HG03457 (cell line): ENCODE measurements around the gene LRIG1.
"Not testable (repeated sequence)": the region's sequence is repeated elsewhere in the genome, so short reads cannot be mapped to it uniquely, and the experiment has no call there.

Source experiments
- ATAC-seq: cut with Tn5 transposase; IDR thresholded peaks from one replicate; pipeline ENCODE4 v1.9.1; 2021; ENCODE audit warnings: moderate number of reproducible peaks; ENCODE audit not compliant: unreplicated experiment

The LRIG1 gene

DNA sequence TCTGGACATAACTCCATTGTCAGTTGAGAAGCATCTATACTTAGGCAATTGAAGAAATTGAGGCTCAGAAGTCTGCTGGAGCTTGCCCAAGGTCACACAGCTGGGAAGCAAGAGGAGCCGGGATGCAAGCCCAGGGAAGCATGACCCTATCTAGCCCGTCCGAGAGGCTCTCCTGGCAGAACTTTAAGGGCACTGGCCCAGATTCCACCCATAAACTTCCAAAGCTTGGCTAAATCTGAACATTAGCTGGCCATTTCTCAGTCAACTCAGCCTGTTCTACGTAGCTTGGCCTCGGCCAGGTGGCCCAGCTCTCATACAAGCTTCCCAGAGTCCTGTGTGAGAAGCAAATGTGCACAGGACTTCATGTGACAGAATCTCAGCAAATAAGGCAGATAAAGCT, 75.8 kb downstream of the LRIG1 start:
- no peak for ATAC-seq

DNA sequence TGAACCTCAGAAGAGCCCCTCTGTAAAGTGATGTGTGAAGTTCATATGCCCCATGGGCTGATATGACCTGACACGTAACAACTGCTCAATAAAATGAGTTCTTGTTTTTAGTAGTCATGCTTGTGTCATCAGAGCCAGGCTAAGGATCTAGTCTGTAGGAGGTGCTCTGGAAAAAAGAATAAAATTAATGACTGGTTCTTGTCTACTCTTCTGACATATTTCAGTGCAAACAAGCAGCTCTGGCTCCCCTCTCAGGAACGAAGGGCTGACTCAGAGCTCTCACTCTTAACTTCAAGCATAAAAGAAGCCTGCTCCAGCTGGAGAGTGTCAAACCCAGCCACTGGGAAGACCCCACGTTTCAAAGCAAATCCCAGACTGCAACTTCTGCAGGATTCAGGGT, 77.0 kb downstream of the LRIG1 start:
- no peak for ATAC-seq

DNA sequence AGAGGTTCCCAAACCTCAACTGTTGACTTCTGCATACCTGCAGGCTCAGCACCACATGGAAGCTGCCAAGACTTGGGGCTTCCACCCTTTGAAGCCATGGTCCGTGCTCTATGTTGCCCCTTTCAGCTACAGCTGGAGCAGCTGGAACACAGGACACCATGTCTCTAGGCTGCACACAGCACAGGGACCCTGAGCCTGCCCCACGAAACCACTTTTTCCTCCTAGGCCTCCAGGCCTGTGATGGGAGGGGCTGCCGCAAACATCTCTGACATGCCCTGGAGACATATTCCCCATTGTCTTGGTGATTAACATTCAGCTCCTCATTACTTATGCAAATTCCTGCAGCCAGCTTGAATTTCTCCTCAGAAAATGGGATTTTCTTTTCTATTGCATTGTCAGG, 78.9 kb downstream of the LRIG1 start:
- not testable (repeated sequence) for ATAC-seq

DNA sequence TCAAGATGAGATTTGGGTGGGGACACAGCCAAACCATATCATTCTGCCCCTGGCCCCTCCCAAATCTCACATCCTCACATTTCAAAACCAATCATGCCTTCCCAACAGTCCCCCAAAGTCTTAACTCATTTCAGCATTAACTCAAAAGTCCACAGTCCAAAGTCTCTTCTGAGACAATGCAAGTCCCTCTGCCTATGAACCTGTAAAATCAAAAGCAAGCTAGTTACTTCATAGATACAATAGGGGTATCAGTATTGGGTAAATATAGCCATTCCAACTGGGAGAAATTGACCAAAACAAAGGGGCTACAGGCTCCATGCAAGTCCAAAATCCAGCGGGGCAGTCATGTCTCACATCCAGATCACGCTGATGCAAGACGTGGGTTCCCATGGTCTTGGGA, 79.7 kb downstream of the LRIG1 start:
- ATAC-seq, result not testable (repeated sequence)

DNA sequence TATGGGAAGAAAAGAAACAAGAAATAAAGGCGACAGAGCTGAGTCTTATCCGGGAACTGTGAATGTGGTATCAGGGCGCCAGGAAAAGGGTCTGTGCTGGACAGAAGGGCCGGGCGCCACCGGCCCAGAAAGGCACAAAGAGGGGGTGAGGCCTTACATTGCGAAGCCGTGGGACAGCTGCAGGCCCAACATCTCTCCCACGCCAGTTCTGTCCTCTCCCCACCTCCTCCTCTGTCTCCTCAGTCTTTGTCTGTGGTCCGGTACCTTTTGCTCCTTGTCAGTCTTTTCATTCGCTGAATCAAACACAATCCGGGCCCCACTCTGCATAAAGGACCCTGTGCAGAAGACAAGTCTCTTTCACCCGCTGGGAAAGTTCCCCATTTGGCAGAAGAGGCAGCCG, 81.8 kb downstream of the LRIG1 start:
- ATAC-seq, result no peak

DNA sequence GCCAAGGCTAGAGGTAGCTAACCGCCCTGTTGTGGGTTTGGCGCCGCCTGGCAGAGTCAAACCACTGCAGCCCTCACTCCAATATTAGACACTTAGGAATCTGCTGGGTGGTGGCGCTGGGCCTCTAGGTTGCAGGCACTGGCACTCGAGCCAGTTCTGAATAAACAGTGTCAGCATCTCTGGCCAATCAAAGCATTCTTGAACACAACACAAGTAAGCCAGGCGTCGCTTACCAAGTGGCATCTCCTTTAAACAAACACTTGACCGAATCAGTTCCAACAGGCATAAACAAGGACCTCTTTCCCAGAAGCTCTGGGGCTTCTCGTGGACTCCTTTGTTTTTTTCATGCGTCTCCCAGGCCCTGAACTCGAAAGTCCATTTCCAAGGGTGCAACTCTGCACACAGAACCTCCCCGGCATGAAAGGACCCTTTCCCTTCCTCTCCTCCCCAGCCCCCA, 82.3 kb downstream of the LRIG1 start:
- no peak for ATAC-seq

DNA sequence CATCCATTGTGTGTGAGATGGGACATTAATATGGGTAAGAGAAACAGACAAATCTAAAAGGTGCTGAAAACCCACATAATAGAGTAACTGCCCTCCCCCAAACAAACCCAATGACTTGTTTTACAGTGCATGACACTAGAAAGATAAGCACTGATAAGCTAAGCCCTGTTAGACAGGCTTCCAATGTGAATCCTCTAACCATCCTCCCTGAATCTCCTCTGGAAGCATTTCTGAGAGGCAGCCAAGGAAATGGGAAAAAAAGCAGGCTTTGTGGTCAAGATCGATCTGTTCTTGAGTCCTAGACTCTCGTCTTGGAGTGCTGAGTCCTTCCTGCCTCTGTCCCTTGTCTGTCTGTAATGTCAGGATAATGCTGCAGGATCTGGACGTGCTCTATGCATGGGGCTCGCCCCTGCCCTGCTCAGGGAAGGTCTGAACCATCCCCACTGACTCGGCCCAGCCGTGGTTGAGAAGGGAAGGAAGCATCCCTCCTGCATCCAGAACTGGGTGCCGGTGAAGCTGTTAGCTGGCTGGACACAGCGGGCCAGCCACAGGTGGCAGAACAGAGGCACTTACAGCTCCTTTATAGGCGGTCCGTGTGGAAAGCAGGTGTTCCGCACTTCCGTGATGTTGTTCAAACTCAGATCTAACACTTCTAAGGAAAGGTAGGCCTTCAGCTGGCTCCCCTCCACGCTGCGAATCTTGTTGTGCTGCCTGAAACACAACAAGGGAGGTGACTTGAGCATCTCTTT, 84.1 kb downstream of the LRIG1 start:
- ATAC-seq, result no peak

DNA sequence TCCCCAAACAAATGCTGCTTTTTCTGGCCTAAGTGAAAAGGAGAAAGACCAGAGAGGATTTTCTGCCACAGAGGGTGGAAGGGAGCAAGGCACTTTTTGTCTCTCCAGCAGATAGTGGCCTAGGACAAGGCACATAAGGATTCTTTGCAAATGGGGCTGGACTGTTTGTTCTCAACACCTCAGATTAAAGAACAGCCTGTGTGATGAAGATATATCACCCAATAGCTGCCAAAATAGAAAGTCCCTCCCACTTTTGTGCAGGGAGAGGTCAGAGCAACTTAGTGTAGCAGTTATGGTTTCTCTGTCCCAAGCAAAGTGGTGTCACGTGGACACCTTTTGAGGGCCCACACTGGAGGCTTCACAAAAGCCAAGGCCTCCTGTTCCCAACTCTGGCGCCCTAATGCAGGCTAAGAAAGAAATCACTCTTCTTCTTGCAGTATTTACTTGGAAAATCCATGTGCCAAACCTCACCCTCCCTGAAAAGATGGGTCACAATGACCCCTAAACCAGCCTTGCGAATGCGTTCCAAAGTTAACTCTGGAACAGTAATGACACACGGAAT, 84.9 kb downstream of the LRIG1 start:
- ATAC-seq, result no peak

DNA sequence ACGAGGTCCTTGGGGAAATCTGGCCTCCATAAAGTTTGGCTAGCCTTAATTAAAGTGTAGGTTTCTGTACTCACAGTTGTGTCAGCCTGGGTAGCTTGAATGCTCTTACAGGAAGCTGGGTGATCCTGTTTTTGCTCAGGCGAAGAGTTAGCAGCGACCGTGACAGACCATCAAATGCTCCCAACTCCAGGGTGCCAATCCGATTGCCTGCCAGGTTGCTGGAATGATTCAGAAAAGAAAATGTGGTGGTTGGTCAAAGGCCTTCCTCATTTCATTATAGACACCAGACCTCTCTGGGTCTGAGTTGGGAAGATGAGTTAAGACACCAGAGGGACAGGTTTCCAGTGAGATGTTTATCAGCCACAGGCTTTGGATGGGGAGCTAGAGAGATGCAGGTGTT, 86.0 kb downstream of the LRIG1 start:
- no peak for ATAC-seq

DNA sequence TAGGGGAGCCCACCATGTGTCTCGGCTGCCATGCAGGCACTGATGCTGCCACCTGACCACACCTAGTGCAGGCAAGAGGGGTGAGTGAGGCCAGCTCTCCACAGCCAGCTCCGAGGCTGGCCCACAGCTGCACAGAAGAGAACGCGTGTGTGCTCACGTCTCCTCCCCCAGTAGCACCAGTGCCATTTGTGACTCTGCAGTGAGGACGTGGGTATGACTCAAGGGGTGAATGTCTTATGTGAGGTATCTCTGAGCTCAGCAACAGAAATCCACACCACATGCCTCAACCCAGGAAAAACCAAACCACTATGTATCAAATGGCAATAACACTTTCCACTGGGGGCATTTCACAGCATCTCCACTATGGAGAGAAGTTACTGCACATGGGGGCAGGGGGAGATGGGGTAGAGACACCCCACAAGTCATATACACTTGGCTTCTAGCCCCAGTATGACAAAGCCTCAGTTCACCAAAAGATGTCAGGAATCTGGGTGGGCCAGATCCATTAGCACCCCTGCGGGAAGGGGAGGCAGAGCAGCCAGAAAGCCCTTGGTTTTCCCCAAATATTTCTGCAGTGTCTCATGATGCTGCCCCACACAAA, 87.6 kb downstream of the LRIG1 start:
- no peak for ATAC-seq

DNA sequence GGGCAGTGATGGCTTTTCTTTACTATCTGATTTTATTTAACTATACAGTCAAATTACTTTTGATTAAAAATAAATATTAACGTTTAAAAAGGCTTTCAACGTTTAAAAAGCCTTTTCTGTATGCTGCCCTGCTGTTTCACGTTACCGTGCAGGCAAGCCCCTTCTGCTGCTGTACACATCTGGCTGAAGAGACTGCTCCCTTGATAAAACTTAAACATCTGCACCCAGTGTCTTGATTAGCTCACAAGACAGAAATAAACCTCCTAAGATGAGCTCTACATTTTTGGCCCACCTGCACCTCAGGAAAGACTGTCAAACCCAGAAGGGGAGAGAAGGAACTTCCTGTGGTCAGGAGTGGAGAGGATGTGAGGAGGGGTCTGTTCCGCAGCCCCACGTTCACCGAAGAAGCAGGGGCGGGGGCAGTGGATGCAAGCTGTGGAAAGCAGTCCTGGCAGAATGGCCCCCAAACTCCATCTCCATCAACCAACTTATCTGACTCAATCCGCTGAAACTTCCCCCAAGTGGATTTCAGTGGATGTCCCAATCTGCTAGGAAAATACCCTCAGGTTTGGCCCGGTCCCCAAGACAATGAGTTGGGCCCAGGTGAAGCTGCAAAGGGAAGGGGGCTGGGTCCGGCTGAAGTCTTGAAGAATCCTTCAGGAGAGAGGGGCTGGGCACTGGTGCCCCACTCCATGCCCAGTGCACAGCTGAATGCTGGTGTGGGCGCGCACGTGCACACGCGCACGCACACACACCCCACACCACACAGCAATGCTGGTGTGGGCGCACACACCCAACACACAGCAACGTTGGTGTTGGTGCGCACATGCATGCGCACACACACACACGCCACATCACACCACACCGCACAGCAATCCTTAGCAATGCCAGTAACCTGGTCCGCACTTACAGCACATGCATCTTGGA, 88.6 kb downstream of the LRIG1 start:
- ATAC-seq, result no peak

DNA sequence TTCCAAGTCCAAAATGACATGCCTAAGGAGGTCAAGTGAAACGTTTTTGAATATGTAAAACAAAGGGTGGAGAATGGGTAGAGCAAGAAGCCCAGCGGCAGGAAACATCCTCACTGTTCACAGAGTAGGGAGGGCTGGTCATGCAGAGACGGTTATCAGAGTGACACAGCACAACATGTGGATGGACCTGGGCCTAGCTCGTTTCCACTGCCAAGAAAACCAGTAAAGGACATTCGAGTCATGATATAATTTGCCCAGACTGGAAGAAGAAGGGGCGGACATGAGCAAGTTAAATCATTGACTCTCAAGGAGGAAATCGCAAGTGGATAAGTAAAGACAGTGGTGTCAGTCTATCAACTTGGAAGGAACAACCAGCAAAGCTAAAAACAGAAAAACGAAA, 89.3 kb downstream of the LRIG1 start:
- no peak for ATAC-seq

DNA sequence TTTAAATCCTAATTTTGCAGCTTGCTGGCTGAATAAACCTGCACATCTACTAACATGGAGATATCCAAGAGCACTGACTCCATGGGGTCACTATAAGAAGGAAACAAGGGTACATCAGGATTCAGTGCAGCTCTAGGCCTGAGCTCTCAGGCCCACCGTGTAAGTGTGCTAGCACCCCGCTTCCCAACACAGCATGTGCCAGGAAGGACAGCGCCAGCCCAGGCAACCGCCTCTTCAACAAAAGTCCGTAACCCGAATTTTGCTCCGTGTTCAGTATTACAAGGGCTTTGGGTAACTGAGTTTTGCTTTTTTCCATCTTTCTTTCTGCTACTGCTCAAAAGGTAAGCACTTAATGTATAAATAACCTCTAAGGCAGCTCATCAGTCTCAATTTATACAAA, 89.8 kb downstream of the LRIG1 start:
- no peak for ATAC-seq

DNA sequence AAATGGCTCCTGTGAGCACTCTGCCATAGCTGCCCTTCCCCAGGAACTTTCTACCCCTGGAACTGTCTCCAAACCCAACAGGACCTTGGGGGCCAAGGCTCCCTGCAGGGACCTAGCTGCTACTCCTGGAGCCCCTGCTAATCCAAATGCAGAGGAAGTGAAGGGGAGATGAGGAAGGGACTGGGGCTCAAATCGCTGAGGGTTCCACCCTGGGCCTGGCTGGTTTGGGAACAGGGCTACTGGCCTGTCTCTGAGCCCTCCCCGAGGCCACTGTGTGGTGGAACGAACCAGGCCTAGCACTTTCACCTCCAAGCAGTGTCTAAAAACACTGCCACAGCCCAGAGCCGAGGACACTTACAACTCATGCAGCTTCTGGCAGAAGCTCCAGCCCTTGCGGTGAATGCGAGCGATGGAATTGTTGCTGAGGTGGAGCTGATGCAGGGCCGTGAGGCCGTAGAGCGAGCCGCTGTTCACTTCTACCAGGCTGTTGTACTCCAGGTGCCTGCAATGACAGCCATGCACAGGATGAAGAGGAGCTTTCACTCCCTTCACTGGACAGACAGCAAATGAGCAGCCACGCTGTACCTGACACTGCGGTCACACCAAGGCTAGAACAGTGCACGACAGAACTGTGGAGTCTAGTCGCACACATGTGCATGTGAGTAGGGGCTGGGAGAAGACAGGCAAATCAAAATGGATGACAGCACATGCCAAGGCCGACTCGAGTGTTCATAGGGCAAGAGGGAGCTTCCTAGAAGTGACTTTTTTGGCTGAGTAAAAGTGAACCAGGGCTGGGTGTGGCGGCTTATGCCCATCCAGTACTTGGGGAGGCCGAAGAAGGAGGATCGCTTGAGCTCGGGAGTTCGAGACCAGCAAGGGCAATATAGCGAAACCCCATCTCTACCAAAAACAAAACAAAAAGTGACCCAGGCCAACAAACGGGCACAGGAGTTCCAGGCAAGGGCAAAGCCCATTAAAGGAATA, 90.8 kb downstream of the LRIG1 start:
- no peak for ATAC-seq

DNA sequence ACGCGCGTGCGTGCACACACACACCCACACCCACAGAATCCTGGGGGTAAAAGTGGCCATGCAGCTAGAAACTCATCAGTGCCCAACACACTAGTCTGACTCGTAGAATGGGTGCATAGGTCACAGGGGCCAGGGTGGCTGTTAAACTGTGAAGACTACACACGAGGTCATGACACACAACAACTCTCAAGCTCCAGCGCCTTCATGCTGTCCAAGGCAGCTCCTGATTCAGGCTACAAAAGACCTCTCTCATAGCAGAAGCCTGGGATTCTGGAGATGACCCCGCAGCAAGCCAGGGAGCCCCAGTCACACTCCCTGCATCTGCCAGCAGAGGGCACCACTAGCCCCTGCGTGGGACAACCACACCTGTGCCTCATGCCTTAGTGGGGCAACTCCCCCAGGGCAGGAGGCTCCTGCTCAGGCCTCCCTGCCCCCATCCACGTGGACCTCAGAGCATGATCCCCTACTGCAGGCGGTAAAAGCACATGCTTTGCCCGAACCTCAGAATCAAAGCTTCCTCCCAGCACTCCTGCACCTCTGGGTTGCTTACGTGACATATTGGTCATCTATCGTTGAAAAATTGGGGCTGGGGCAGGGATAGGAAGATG, 93.1 kb downstream of the LRIG1 start:
- ATAC-seq, result peak; percentile 55

DNA sequence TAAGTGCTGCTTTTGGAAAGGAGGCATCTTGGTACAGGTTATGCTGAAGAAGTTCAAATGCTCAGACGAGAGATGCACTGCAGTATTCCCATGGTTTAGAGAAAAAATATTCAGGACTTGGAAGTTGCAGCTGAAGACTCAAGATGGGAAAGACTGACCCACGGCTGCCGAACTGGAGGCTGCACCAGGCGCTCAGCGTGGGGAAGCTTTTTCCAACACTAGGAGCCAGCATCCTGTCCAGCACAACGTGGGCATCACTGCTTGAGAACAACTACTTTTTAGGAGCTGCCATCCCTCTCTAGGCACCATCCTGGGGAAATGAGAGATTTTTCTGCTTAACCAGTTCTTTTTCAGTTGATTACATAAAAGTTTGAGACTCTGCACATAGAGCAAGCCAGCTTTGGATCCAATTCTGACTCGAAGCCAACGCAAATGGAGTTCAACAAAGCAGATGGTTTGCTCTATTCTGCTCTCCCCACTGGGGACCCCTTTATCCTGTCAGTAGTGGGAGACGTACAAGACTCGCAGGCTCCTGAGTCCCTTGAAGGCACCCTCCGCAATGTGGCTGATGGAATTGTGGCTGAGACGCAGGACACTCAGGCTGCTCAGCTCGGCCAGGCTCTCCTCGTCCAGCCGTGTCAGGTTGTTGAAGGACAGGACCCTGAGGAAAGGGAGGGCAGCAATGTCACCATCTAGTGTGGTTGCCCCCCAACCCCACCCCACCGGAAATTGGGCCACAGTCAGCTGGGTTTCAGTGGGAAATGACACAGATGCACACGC, 93.8 kb downstream of the LRIG1 start:
- ATAC-seq, result no peak

DNA sequence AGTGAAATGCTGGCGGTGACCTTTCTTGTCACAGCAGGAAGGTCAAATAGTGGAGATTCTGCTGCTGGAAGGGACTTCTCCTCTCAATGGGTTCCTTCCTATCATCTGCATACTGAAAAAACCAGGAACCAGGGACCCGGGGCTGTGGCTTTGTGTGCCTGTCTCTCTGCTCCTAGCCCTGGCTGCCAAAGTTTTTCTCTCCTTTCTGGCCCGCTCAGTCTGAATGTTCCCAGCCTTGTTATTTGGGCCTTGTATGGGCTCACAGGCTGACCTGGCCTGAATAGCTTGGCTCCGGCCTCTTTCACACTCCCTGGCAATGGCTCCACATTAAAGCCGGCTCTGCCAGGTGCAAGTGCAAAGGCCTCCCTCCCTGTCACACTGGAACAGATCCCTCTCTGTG, 94.7 kb downstream of the LRIG1 start:
- no peak for ATAC-seq

DNA sequence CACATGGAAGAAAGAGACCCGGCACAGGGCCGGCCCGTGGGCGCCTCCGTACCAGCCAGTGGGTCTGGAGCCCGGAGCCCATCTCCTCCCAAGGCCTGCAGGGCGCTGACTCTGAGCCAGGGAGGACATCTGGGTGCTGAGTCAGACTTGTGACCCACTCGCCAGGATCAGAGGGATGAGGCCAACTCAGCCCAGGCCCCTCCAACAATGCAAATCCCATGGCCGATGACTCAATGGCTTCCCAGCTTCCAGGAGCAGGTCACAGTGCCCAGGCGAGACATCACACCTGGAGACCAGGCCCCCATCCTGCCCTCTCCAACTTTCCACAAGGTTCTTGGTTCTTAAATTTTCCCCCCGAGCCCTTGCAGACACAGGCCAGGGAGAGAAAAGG, 95.1 kb downstream of the LRIG1 start:
- ATAC-seq, result no peak
